Suprapubic skin (tissue), 4 donors: ENCODE results near the gene JMJD1C. TPM values are rescaled to one million over a fixed set of nuclear protein-coding genes. Genes with fewer than 3 reads are reported as not detected.
A peak's percentile ranks its signal among the peaks of the same experiment; 100 is the strongest.

Experiments
- DNase-seq, 2 donors: peaks; one replicate each; pipeline ENCODE4 v3.0.0-alpha.2; 2019; ENCODE audit warnings: low spot score in 2 of 2
- H3K27ac ChIP-seq: fragments of 200-600 bp; sonication (generic); one replicate; pipeline ENCODE4 v1.5.1; 2019
- H3K27me3 ChIP-seq: fragments of 200-600 bp; sonication (generic); one replicate; pipeline ENCODE4 v1.5.1; 2019
- H3K36me3 ChIP-seq: fragments of 200-600 bp; sonication (generic); one replicate; pipeline ENCODE4 v1.5.1; 2019
- H3K4me1 ChIP-seq: fragments of 200-600 bp; sonication (generic); one replicate; pipeline ENCODE4 v1.5.1; 2019
- H3K4me3 ChIP-seq: fragments of 200-600 bp; sonication (generic); one replicate; pipeline ENCODE4 v1.5.1; 2019; ENCODE audit warnings: mild to moderate bottlenecking
- H3K9me3 ChIP-seq: fragments of 200-600 bp; sonication (generic); one replicate; pipeline ENCODE4 v1.5.1; 2019
- CTCF ChIP-seq, 2 donors: fragments of 200-600 bp in 1 of 2; fragments of 450-650 bp in 1 of 2; sonication (generic) in 1 of 2; IDR thresholded peaks; one replicate each; pipeline ENCODE4 v1.5.1; 2016 to 2019; ENCODE audit warnings: antibody characterized with exemption in 2 of 2, mild to moderate bottlenecking in 1 of 2, moderate library complexity in 1 of 2
- EP300 ChIP-seq: sonication (generic); formaldehyde crosslinking; IDR thresholded peaks from one replicate; pipeline ENCODE4 v1.6.1; 2017; ENCODE audit warnings: antibody characterized with exemption
- POLR2A ChIP-seq, 2 donors: fragments of 450-650 bp; IDR thresholded peaks; one replicate each; pipeline ENCODE4 v1.6.1; 2017; ENCODE audit warnings: antibody characterized with exemption in 2 of 2, mild to moderate bottlenecking in 2 of 2, moderate library complexity in 2 of 2
- POLR2AphosphoS5 ChIP-seq, 3 donors: sonication (generic); formaldehyde crosslinking; IDR thresholded peaks; one replicate each; pipeline ENCODE4 v1.6.1; 2017; ENCODE audit warnings: antibody characterized with exemption in 3 of 3
- WGBS: methylation state at CpG from one replicate; pipeline ENCODE4 v1.1.5; 2018; 5-methylcytosine and 5-hydroxymethylcytosine counted together
- total RNA-seq, 4 donors: library from RNA; depleted of rRNA; stranded (reverse); fragments of >200 nt; gene quantifications; one replicate each; pipeline ENCODE4 v1.1.0, GENCODE V29; 2016

JMJD1C gene
- total RNA-seq, 4 donors from 2014 or later, result 78.6 to 127 (median 97.5) TPM

DNA sequence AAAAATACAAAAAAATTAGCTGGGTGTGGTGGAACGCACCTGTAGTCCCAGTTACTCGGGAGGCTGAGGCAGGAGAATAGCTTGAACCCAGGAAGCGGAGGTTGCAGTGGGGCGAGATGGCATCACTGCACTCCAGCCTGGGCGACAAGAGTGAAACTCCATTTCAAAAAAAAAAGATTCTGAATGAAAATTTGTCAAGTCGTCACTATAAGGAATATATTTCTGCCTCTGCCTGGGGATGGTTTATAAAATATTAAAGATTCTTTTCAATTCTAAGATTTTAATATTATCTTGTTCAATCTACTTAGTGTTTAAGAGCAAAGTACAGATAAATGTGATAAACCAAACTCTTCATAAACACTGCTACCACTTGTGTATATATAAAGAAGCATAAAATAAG, 185.4 kb downstream of the JMJD1C start:
- no peaks in the 10 kb centered on the region for H3K36me3 ChIP-seq
- H3K4me3 ChIP-seq, result no peak overlapping the region
- TF ChIP-seq CTCF (IDR thresholded peaks at IDR 0.05) (no peak), EP300 (no peak), POLR2A (IDR thresholded peaks at IDR 0.05) (no peak), POLR2AphosphoS5 (IDR thresholded peaks at IDR 0.05) (no peak)
- WGBS, result 97% methylated on average over 6 of the region's 6 CpGs
- no peak for DNase-seq
- no peaks in the 10 kb centered on the region for H3K4me1 ChIP-seq
- no peaks in the 10 kb centered on the region for H3K27me3 ChIP-seq
- no peak overlapping the region for H3K27ac ChIP-seq
- H3K9me3 ChIP-seq, result no peaks in the 10 kb centered on the region

GRCh38 chr10:63275094-63275493, 190.7 kb downstream of the JMJD1C start:
- Histone ChIP-seq H3K4me3 (no peak overlapping the region), H3K27ac (no peak overlapping the region), H3K9me3 (no peaks in the 10 kb centered on the region), H3K4me1 (peaks cover 5% of the 10 kb centered on the region), H3K27me3 (no peaks in the 10 kb centered on the region), H3K36me3 (no peaks in the 10 kb centered on the region)
- TF ChIP-seq CTCF (IDR thresholded peaks at IDR 0.05) (no peak), POLR2A (IDR thresholded peaks at IDR 0.05) (no peak), EP300 (no peak), POLR2AphosphoS5 (IDR thresholded peaks at IDR 0.05) (no peak)
- WGBS, result 89% methylated on average over 3 of the region's 3 CpGs
- DNase-seq, result no peak

DNA sequence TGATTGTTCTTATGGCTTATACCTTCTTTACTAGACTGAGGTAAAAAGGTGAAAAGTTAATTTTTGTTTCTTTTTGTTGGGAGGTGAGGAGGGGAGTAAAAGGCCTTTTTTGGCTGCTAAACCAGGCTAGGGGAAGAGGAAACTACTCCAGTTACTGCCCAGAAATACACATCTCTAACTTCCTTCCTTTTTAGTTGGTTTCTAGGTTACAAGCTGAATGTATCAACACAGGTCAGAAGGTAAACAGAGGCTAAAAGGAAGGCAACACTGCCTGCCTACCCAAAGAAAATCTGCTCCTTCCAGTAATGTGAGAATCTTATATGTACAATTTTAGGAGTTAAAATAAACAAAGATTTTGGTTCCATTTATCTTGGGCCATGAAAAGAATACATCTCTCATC, 192.2 kb downstream of the JMJD1C start:
- no peak for DNase-seq

GRCh38 chr10:63268798-63269503, 196.8 kb downstream of the JMJD1C start:
- peak; percentile 85 to 91 for DNase-seq
- Histone ChIP-seq H3K4me3 (peak overlapping the region; percentile 51), H3K9me3 (no peaks in the 10 kb centered on the region), H3K27me3 (no peaks in the 10 kb centered on the region), H3K4me1 (peaks cover 24% of the 10 kb centered on the region), H3K36me3 (no peaks in the 10 kb centered on the region), H3K27ac (peak overlapping the region; percentile 92)
- TF ChIP-seq POLR2AphosphoS5 (IDR thresholded peaks at IDR 0.05), result peak in 2 of 3 donors; percentile 83 to 95
- TF ChIP-seq POLR2A (IDR thresholded peaks at IDR 0.05), result peak; percentile 49 to 89
- TF ChIP-seq EP300, result no peak
- TF ChIP-seq CTCF (IDR thresholded peaks at IDR 0.05), result peak; percentile 40 to 51
- under 1% methylated on average over 17 of the region's 17 CpGs for WGBS

More for the DNA sequence above, 192.2 kb downstream of the JMJD1C start:
- Histone ChIP-seq H3K4me3 (no peak overlapping the region), H3K36me3 (no peaks in the 10 kb centered on the region), H3K27me3 (no peaks in the 10 kb centered on the region), H3K4me1 (peaks cover 11% of the 10 kb centered on the region), H3K9me3 (no peaks in the 10 kb centered on the region), H3K27ac (no peak overlapping the region)
- no peak for TF ChIP-seq POLR2AphosphoS5 (IDR thresholded peaks at IDR 0.05)

- 0% methylated on average over 3 of the region's 3 CpGs for WGBS
- TF ChIP-seq CTCF (IDR thresholded peaks at IDR 0.05) (no peak), EP300 (no peak), POLR2A (IDR thresholded peaks at IDR 0.05) (no peak), POLR2AphosphoS5 (IDR thresholded peaks at IDR 0.05) (no peak)
- DNase-seq, result no peak
Measured at GRCh38 chr10:63268149-63268797, 197.5 kb downstream of the JMJD1C start.

More at GRCh38 chr10:63268149-63268797, 197.5 kb downstream of the JMJD1C start:
- peak overlapping the region; percentile 92 for H3K27ac ChIP-seq
- H3K4me1 ChIP-seq, result peaks cover 29% of the 10 kb centered on the region
- H3K4me3 ChIP-seq, result peak overlapping the region; percentile 51
- no peaks in the 10 kb centered on the region for H3K27me3 ChIP-seq
- no peaks in the 10 kb centered on the region for H3K9me3 ChIP-seq
- H3K36me3 ChIP-seq, result no peaks in the 10 kb centered on the region
